GM19468 (cell line): Measurements from ENCODE around the gene PRKN.

Experiments
- ATAC-seq: cut with Tn5 transposase; IDR thresholded peaks from one replicate; pipeline ENCODE4 v1.9.1; 2021; ENCODE audit warnings: mild to moderate bottlenecking, moderate library complexity, moderate number of reproducible peaks; ENCODE audit not compliant: unreplicated experiment; ENCODE audit errors: extremely low read depth

The PRKN gene

GRCh38 chr6:162109480-162110050, 618.0 kb downstream of the PRKN start:
- ATAC-seq = no peak

DNA sequence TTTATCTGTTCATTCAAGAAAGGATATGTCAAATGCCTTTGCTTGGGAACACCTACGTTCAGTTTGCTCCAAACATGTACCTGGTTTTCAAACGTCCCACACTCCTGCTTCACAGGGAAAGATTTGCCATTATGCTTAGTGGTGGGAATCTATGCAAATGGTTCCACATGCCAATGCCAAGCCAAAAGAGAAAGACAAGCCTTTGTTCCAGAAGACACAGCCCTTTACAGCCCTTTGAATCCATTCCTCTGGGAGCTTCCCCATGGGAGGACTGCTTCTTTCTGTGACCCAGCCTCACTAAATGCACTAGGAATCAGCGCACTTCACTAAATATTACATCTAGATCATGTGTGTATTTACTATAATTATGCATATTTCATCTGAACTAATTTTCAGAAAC, 619.5 kb downstream of the PRKN start:
- ATAC-seq = no peak

GRCh38 chr6:162100096-162100495, 627.5 kb downstream of the PRKN start:
- no peak for ATAC-seq

- ATAC-seq = no peak
These were observed 627.9 kb downstream of the PRKN start for GRCh38 chr6:162099685-162100084.

DNA sequence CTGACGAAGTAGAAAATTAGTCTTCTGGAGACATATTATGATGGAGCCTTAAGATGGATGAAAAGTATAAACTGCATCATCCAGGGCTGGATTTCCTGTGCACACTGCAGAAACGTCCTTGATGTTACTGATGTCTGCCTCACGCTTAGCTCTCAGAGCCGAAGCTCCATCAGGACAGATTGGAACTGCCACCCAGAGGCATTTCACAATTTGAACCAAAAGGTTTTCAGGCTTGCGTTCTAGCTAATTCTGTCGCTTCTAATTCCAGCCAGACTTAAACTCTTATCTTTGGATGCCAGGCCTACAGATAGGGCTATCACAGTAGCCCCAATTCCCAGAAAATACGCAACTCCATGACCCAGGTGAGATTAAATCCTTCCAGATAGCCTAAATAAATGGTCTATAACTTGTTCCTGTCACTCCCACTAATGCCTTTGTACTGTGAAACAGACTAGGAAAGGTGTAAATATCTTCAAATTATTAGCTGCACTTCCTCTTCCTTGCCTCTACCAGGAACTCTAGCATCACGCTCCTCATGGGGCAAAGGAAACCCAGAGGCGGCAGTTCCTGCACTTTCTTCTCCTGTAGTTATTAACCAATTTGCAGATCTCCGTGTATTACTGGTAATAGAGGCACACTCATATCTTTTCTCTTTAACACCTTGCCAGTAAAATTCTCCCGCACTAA, 634.6 kb downstream of the PRKN start:
- ATAC-seq = no peak

DNA sequence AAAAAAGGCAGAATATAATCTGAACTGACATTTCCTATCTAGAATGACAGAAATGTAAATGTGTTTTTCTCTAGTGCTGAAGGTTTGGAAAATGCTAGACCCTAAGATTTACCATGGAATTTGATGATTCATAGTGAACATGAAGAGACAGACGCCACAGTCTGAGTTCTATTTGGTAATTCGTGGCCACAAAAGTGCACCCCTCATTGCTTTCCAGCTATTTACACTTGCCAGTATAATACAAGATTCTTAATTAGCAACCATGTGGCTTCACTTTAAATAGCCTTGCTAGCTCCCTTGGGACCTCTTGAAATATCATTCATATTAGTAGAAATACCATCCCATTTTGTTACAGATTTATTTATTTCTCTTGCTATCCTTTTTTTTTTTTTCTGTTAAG, 636.8 kb downstream of the PRKN start:
- no peak for ATAC-seq

DNA sequence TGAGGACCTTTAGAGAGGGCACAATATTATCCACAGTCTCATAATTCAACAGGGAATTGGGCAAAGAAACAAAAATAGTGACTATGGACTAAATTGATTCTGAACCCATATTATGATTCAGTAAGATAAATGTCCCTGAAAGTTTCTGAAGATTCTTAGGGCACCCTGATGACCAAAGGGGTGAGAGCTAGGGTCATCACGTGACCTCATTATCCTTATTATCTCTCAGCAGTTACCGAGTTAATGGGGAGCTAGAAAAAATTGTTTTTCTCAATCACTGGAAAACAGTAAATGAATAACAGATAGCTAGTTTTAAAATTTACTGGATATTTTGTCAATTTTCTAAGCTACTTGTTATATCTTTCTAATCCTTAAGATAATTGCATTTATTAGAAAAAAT, 639.5 kb downstream of the PRKN start:
- no peak for ATAC-seq

DNA sequence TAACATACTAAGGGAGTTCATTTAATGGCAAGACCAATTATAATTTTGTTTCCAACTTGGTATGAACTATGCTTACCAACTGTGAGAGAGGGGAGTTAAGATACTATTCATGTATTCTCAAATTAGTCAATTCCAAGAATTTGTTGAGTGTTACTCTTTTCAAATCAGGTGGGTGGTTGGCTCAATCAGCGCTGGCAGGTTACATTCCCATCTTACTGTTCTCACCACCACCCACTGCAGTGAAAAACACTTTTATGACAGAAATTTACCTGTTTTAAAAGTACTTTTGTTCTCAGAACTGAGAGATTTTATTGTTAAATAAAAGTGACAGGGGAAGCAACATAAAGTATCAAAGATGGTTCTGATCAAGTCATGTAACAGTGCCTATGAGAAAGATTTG, 642.0 kb downstream of the PRKN start:
- no peak for ATAC-seq

- ATAC-seq = no peak
These were observed 645.0 kb downstream of the PRKN start for GRCh38 chr6:162082520-162082919.

DNA sequence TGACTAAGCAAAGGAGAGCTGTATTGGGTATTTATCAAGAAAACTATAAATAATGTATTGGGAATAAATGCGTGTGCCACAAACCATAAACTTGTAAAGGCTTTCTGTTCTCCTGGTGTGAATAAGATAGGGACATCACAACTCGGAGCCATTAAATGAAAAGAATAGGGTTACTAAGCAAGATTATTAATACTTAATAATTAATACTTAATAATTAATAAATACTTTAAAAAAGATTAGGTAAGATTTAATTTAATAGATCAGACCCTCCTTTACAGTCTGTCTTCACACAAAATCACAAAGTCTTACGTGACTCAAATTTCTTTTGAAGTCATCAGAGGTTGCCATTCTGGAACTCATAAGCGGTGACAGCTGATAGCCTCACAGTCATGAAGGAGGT, 648.9 kb downstream of the PRKN start:
- ATAC-seq = no peak

DNA sequence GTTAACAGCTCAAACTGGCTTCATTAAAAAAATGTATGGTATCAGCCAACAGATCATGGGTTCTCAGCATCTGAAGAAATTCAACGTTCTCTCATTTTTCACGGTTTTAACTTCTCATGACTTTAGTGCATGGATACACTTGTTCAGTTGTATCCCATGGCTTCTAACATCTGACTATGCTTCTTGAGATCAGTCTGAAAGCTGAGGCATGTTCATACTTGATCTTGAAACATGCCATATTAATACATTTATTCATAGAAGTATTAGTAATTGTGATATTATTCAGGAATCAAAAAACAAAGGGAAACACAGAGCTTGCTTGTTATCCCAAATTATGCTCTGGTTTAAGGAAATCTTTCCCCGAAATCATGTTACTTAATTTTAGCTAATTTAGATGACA, 649.4 kb downstream of the PRKN start:
- ATAC-seq = no peak

- ATAC-seq = no peak
These were observed 650.8 kb downstream of the PRKN start for GRCh38 chr6:162076816-162077215.

DNA sequence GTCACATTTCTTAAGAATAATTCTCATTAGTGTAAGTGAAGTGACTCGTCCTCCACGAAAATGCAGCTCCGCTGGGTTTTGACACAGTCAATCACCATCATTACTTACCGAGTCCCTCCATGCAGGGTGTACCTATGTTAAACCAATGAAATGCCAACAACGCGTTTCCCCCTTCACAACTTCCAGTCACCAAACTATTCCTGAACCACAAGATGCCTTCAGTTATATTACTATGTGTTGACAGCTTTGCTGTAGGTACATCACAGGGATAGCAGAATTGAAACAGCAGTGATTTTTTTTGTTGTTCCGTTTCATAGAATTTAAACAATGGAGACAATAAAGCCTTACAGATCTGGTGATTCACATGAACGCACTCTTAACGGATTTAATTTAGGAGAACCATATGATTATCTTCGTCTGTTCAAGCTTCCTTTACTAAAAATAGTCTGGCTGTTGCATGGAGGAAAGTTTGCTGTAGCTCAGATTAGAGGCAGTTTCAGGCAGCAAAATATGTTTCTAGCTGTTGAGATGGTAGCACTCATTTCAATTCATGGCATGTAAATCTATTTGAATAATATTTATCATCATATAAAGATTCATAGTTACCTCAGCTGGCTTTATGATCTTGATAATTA, 652.8 kb downstream of the PRKN start:
- no peak for ATAC-seq

- ATAC-seq = no peak
These were observed 656.9 kb downstream of the PRKN start for GRCh38 chr6:162070639-162071038.

DNA sequence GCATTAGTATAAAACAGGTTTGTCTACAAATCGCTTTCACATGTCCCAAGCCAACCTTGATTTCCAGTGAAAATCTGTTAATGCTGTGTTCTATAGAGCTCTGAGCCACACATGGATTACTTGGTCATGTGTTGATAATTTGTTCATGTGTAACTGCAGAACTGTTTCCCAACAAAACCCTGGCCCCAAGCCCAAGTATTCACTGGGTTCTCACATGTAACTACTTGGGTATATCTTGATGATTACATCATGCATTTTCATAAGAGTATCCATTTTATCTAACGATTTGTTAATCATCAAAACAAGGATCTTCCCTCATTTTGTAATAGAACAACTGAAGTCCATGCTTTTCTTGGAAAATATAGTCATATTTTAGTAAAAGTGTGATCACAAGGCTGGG, 657.6 kb downstream of the PRKN start:
- ATAC-seq = no peak

DNA sequence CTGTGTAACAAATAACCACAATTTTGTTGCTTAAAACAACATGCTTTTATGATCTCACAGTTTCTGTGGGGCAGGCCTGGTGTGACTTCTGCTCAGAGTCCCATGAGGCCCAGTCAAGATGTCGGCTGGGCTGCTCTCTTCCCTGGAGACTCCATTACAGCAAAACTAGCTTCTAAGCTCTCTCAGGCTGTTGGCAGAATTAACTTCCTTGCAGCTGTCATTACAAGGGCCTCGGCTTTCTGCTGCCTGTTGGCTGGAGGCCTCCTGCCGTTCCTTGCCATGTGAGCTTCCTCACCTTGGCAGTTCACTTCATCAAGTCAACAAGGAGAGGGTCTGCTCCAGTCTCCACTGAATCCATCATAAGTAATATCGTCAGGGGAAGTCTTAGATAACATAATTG, 659.2 kb downstream of the PRKN start:
- no peak for ATAC-seq

DNA sequence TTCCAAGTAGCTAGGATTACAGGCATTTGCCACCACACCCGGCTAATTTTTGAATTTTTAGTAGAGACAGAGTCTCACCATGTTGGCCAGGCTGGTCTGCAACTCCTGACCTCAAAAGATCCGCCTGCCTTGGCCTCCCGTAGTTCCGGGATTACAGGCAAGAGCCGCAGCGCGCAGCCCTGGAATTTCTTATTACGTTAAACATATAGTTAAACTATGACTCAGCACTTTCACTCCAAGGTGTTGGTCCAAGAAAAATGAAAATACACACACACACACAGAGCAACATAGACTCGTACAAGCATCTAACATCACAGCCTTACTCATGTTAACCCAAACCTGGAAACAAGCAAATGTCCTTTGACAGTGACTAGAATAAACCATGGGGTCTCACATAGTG, 663.9 kb downstream of the PRKN start:
- ATAC-seq = no peak

DNA sequence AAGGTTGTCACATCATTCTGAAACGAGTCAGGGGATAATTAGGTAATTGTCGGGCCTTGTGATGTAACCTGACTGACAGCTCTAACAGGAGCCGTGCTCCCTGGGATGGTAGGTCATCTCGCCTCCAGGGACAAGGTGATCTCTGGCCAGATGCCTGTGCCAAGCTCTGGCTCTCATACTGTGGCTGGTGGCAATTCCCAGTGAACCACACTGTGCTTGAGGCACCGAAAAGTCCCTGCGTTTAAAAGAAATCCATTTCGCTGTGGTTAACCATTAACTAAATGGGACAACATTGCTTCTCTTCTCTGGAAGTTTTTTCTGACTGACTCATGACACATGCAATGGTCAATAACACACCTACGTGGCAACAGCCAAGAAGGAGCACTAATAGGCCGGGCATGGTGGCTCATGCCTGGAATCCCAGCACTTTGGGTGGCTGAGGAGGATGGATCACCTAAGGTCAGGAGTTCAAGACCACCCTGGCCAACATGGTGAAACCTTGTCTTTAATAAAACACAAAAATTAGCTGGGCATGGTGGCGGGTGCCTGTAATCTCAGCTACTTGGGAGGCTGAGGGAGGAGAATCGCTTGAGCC, 669.2 kb downstream of the PRKN start:
- no peak for ATAC-seq

DNA sequence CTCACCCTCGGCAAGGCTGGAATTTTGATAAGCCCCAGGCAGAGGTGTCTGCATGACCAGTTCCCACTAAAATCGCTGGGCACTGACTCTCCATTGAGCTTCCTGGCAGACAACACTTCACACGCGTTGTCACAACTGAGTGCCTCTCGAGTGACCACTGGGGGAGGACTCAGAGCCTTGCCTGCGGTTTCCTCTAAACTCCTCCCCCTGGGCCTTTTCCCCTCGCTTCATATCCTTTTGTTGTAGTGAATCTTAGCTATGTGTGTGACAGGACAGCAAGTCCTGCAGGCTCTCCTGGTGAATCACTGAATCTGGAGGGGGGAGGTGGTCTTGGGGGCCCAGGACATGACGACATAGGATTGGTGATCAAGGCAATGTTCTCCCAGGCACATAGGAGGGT, 670.8 kb downstream of the PRKN start:
- ATAC-seq = no peak

- no peak for ATAC-seq
These were observed 671.5 kb downstream of the PRKN start for GRCh38 chr6:162056061-162056460.

DNA sequence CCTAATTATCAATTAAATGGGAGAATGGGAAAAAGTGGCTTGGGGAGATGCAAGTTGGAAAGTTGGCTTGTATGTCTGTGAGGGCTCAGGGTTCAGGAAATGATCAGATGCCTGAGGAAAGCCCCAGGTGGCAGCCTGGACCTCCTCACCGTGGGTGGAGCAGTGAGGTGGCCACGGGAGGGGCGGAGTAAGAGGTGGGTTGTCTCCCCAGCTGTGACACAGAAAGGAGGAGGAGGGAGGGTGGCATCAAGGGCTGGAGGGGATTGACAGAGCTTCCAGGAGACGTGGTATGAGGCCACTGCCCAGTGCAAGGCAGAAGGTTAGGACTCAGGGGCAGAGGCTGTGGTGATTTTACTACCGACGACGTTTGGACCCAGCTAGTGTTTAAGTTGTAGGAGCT, 672.2 kb downstream of the PRKN start:
- ATAC-seq = no peak

- no peak for ATAC-seq
These were observed 674.5 kb downstream of the PRKN start for GRCh38 chr6:162053084-162053483.
